WTC11 (cell line): ENCODE measurements around the gene TNS3. TPM values are rescaled to one million over a fixed set of nuclear protein-coding genes. Genes with fewer than 3 reads are reported as not detected.

ENCODE experiments used
- ATAC-seq: fragments of 200-7000 bp; cut with Tn5 transposase; 2 replicates; pipeline ENCODE4 v1.10.0; 2021; ENCODE audit warnings: mild to moderate bottlenecking, moderate library complexity
- CTCF ChIA-PET: fragments of 300-600 bp; sonication (Branson Sonifier 250); formaldehyde crosslinking; loops from one replicate; lab custom pipeline; 2021; ENCODE audit warnings: antibody characterized with exemption; lab: Charles Lee
- POLR2A ChIA-PET: fragments of 350-600 bp; sonication (Branson Sonifier 250); formaldehyde crosslinking; loops from one replicate; lab custom pipeline; 2021; ENCODE audit warnings: antibody characterized with exemption; lab: Charles Lee
- DNase-seq: peaks from one replicate; pipeline ENCODE4 v3.0.0; 2021; ENCODE audit warnings: low spot score
- H3K27ac Mint-ChIP-seq: 2 replicates; pipeline ENCODE4 v1.8.0; 2021; ENCODE audit warnings: mixed read lengths
- H3K27me3 Mint-ChIP-seq: 2 replicates; pipeline ENCODE4 v1.8.0; 2021; ENCODE audit warnings: low read depth, mild to moderate bottlenecking, moderate library complexity, mixed read lengths
- H3K36me3 Mint-ChIP-seq: 2 replicates; pipeline ENCODE4 v1.8.0; 2021; ENCODE audit warnings: mixed read lengths
- H3K4me1 Mint-ChIP-seq: 2 replicates; pipeline ENCODE4 v1.8.0; 2022; ENCODE audit warnings: mixed read lengths
- H3K4me3 Mint-ChIP-seq: 2 replicates; pipeline ENCODE4 v1.8.0; 2021; ENCODE audit warnings: mild to moderate bottlenecking, moderate library complexity, mixed read lengths
- H3K9me3 Mint-ChIP-seq: 2 replicates; pipeline ENCODE4 v1.8.0; 2021; ENCODE audit warnings: mixed read lengths
- E2F1 ChIP-seq: sonication (generic); formaldehyde crosslinking; IDR thresholded peaks from 2 replicates; pipeline ENCODE4 v1.8.0; 2022; ENCODE audit warnings: mild to moderate bottlenecking, missing genetic modification reagents
- ELF4 ChIP-seq: sonication (generic); formaldehyde crosslinking; IDR thresholded peaks from 2 replicates; pipeline ENCODE4 v1.8.1; 2022; ENCODE audit warnings: low read depth, mild to moderate bottlenecking, moderate library complexity, missing genetic modification reagents
- ERG ChIP-seq: fragments of 250-450 bp; sonication (Bioruptor Pico); IDR thresholded peaks from 2 replicates; pipeline ENCODE4 v1.8.0; 2021; ENCODE audit warnings: mild to moderate bottlenecking
- NFATC4 ChIP-seq: fragments of 250-450 bp; sonication (Bioruptor Pico); IDR thresholded peaks from 2 replicates; pipeline ENCODE4 v1.9.0; 2021; ENCODE audit warnings: mild to moderate bottlenecking
- NR3C1 ChIP-seq: sonication (generic); formaldehyde crosslinking; conservative IDR thresholded peaks from 2 replicates; pipeline ENCODE4 v1.8.1; 2023; ENCODE audit warnings: low read depth, mild to moderate bottlenecking, missing genetic modification reagents
- SMAD3 ChIP-seq: sonication (generic); formaldehyde crosslinking; IDR thresholded peaks from 2 replicates; pipeline ENCODE4 v1.8.0; 2022; ENCODE audit warnings: missing genetic modification reagents, mild to moderate bottlenecking, borderline replicate concordance
- TEAD4 ChIP-seq: sonication (generic); formaldehyde crosslinking; IDR thresholded peaks from 2 replicates; pipeline ENCODE4 v1.8.0; 2022; ENCODE audit warnings: mild to moderate bottlenecking, missing genetic modification reagents
- ZNF121 ChIP-seq: sonication (generic); formaldehyde crosslinking; IDR thresholded peaks from 2 replicates; pipeline ENCODE4 v1.8.0; 2023; ENCODE audit warnings: missing genetic modification reagents
- ZNF425 ChIP-seq: fragments of 250-450 bp; sonication (Bioruptor Pico); conservative IDR thresholded peaks from 2 replicates; pipeline ENCODE4 v1.9.0; 2021; ENCODE audit warnings: mild to moderate bottlenecking
- ZSCAN18 ChIP-seq: fragments of 250-450 bp; sonication (Bioruptor Pico); IDR thresholded peaks from 2 replicates; pipeline ENCODE4 v2.1.2; 2022; ENCODE audit warnings: mild to moderate bottlenecking, moderate library complexity
- total RNA-seq: library from RNA; stranded (reverse); gene quantifications from 3 replicates; pipeline ENCODE4 v1.2.3, GENCODE V29; 2021

The TNS3 gene
- total RNA-seq, 1 experiment from 2014 or later = 37.7 TPM

- no peak for TF ChIP-seq ERG (CRISPR knock-in tag)
- no peak for TF ChIP-seq ELF4 (CRISPR knock-in tag)
- no peak for TF ChIP-seq SMAD3 (CRISPR knock-in tag)
- TF ChIP-seq TEAD4 (CRISPR knock-in tag) = no peak
- no peak for TF ChIP-seq NFATC4 (CRISPR knock-in tag)
- TF ChIP-seq E2F1 (CRISPR knock-in tag) = no peak
Observed at GRCh38 chr7:47418601-47419309, 163.2 kb downstream of the TNS3 start (continued).

- H3K4me3 Mint-ChIP-seq = no peak overlapping the region
- H3K36me3 Mint-ChIP-seq = peaks cover 27% of the 10 kb centered on the region
- peaks cover 10% of the 10 kb centered on the region for H3K4me1 Mint-ChIP-seq
- ChIA-PET POLR2A (interaction anchor here (0.5 kb wide), 1 partner anchor 44 kb away, joined by 3 read pairs; no protein-coding TSS in a partner anchor), CTCF (interaction anchor here (1.0 to 1.1 kb wide), 2 partner anchors 19 to 151 kb away, joined by 5 read pairs; no protein-coding TSS in a partner anchor)
- ATAC-seq (no peak), DNase-seq (no peak)
- no peaks in the 10 kb centered on the region for H3K27me3 Mint-ChIP-seq
- peaks cover 14% of the 10 kb centered on the region for H3K9me3 Mint-ChIP-seq
- no peak overlapping the region for H3K27ac Mint-ChIP-seq
- TF ChIP-seq ZSCAN18 (CRISPR knock-in tag) = no peak
- TF ChIP-seq NR3C1 (CRISPR knock-in tag) = no peak
- no peak for TF ChIP-seq ZNF425 (CRISPR knock-in tag)
- TF ChIP-seq ZNF121 (CRISPR knock-in tag) = no peak
- no peak for TF ChIP-seq E2F1 (CRISPR knock-in tag)
Observed at GRCh38 chr7:47416492-47417480, 165.1 kb downstream of the TNS3 start.
